Parathyroid adenoma (tissue), 2 donors: Measurements from ENCODE around the gene RGS4.

Experiments
- H2AFZ ChIP-seq: fragments of 300-600 bp; sonication (generic); one replicate; pipeline ENCODE4 v1.7.0; 2017; ENCODE audit warnings: antibody characterized with exemption, mild to moderate bottlenecking
- H3K27ac ChIP-seq: fragments of 300-600 bp; sonication (generic); one replicate; pipeline ENCODE4 v1.7.0; 2017
- H3K27me3 ChIP-seq: fragments of 300-600 bp; sonication (generic); one replicate; pipeline ENCODE4 v1.7.0; 2017; ENCODE audit warnings: low read length; ENCODE audit not compliant: control insufficient read depth, insufficient read depth
- H3K36me3 ChIP-seq: fragments of 300-600 bp; sonication (generic); one replicate; pipeline ENCODE4 v1.7.0; 2017; ENCODE audit warnings: low read length; ENCODE audit not compliant: control insufficient read depth, insufficient read depth
- H3K4me1 ChIP-seq: fragments of 300-600 bp; sonication (generic); one replicate; pipeline ENCODE4 v1.7.0; 2017; ENCODE audit warnings: control low read depth
- H3K4me2 ChIP-seq: fragments of 300-600 bp; sonication (generic); one replicate; pipeline ENCODE4 v1.7.0; 2017; ENCODE audit warnings: low read length
- H3K4me3 ChIP-seq: fragments of 300-600 bp; sonication (generic); one replicate; pipeline ENCODE4 v1.7.0; 2017; ENCODE audit warnings: low read depth, low read length
- H3K79me2 ChIP-seq: fragments of 300-600 bp; sonication (generic); one replicate; pipeline ENCODE4 v1.7.0; 2017; ENCODE audit warnings: control low read depth
- H3K9ac ChIP-seq: fragments of 300-600 bp; sonication (generic); one replicate; pipeline ENCODE4 v1.7.0; 2017; ENCODE audit warnings: mild to moderate bottlenecking
- H3K9me3 ChIP-seq: fragments of 300-600 bp; sonication (generic); one replicate; pipeline ENCODE4 v1.7.0; 2017; ENCODE audit warnings: low read length; ENCODE audit not compliant: control insufficient read depth
- CTCF ChIP-seq: fragments of 300-600 bp; sonication (generic); IDR thresholded peaks from one replicate; pipeline ENCODE4 v1.7.0; 2017; ENCODE audit warnings: antibody characterized with exemption, mild to moderate bottlenecking
- donor health status: primary hyperparathyroidism.

The RGS4 gene

GRCh38 chr1:163119707-163120106 lies 50.5 kb downstream of the RGS4 start:
- TF ChIP-seq CTCF: no peak
- H3K27me3 ChIP-seq: no peaks in the 10 kb centered on the region
- no peak overlapping the region for H2AFZ ChIP-seq

GRCh38 chr1:163120372-163120771 lies 51.2 kb downstream of the RGS4 start:
- no peak overlapping the region for H2AFZ ChIP-seq
- H3K9me3 ChIP-seq: no peaks in the 10 kb centered on the region
- no peak overlapping the region for H3K4me2 ChIP-seq
- H3K9ac ChIP-seq: no peak overlapping the region
- no peak for TF ChIP-seq CTCF
- no peak overlapping the region for H3K4me3 ChIP-seq
- H3K4me1 ChIP-seq: no peaks in the 10 kb centered on the region
- no peaks in the 10 kb centered on the region for H3K79me2 ChIP-seq
- H3K27ac ChIP-seq: no peak overlapping the region
- H3K27me3 ChIP-seq: no peaks in the 10 kb centered on the region
- no peaks in the 10 kb centered on the region for H3K36me3 ChIP-seq

More at GRCh38 chr1:163119707-163120106, 50.5 kb downstream of the RGS4 start:
- Histone ChIP-seq H3K27ac (no peak overlapping the region), H3K9me3 (no peaks in the 10 kb centered on the region), H3K36me3 (no peaks in the 10 kb centered on the region), H3K79me2 (no peaks in the 10 kb centered on the region), H3K4me2 (no peak overlapping the region), H3K4me3 (no peak overlapping the region), H3K9ac (no peak overlapping the region), H3K4me1 (no peaks in the 10 kb centered on the region)

- Histone ChIP-seq H3K36me3 (no peaks in the 10 kb centered on the region), H2AFZ (no peak overlapping the region), H3K27ac (no peak overlapping the region), H3K79me2 (no peaks in the 10 kb centered on the region), H3K9me3 (no peaks in the 10 kb centered on the region), H3K4me1 (no peaks in the 10 kb centered on the region), H3K27me3 (no peaks in the 10 kb centered on the region), H3K4me2 (no peak overlapping the region), H3K9ac (no peak overlapping the region), H3K4me3 (no peak overlapping the region)
- TF ChIP-seq CTCF: no peak
These were observed 55.7 kb downstream of the RGS4 start for GRCh38 chr1:163124812-163125211.
